MM.1S (cell line): ENCODE data around the gene MBD5.

Experiments used
- EZH2phosphoT487 ChIP-seq: fragments of 300-600 bp; sonication (generic); IDR thresholded peaks from 2 replicates; pipeline ENCODE4 v1.6.1; 2018; ENCODE audit warnings: antibody characterized with exemption, low read length
- TF ChIP-seq, protein P1 (sequence below): fragments of 300-600 bp; sonication (generic); IDR thresholded peaks from 2 replicates; pipeline ENCODE4 v1.5.1; 2016; ENCODE audit warnings: antibody characterized with exemption, low read length, mixed read lengths

DNA sequence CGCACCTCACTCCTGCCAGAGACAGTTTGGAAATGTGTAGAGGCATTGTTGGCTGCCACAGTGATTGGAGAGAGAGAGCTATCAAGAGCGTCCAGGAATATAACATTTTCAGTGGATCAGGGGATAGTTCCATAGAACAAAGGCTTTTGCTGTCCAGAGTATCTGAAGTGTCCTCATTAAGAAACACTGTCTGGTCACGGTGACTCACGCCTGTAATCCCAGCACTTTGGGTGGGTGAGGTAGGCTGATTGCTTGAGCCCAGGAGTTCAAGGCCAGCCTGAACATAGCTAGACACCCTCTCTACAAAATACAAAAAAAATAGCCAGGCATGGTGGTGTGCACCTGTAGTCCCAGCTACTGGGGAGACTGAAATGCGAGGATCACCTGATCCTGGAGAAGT, 231.1 kb downstream of the MBD5 start:
- TF ChIP-seq, protein P1, sequence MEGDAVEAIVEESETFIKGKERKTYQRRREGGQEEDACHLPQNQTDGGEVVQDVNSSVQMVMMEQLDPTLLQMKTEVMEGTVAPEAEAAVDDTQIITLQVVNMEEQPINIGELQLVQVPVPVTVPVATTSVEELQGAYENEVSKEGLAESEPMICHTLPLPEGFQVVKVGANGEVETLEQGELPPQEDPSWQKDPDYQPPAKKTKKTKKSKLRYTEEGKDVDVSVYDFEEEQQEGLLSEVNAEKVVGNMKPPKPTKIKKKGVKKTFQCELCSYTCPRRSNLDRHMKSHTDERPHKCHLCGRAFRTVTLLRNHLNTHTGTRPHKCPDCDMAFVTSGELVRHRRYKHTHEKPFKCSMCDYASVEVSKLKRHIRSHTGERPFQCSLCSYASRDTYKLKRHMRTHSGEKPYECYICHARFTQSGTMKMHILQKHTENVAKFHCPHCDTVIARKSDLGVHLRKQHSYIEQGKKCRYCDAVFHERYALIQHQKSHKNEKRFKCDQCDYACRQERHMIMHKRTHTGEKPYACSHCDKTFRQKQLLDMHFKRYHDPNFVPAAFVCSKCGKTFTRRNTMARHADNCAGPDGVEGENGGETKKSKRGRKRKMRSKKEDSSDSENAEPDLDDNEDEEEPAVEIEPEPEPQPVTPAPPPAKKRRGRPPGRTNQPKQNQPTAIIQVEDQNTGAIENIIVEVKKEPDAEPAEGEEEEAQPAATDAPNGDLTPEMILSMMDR, result no peak
- TF ChIP-seq EZH2phosphoT487, result no peak
